Activated CD4-positive, alpha-beta memory T cell treated with anti-CD3 and anti-CD28 coated beads for 36 hours (primary cell): ENCODE measurements around the gene PGBD5. TPM values are rescaled to one million over a fixed set of nuclear protein-coding genes. Genes with fewer than 3 reads are reported as not detected.
"Not testable (repeated sequence)": the region's sequence is repeated elsewhere in the genome, so short reads cannot be mapped to it uniquely, and the experiment has no call there.

ENCODE experiments used
- CTCF ChIA-PET: fragments of 350-600 bp; sonication (Branson Sonifier 250); formaldehyde crosslinking; loops from one replicate; lab custom pipeline; 2021; ENCODE audit warnings: antibody characterized with exemption, inconsistent platforms; lab: Charles Lee
- POLR2A ChIA-PET: fragments of 350-600 bp; sonication (Branson Sonifier 250); formaldehyde crosslinking; loops from one replicate; lab custom pipeline; 2021; ENCODE audit warnings: antibody characterized with exemption; lab: Charles Lee
- DNase-seq: peaks from one replicate; pipeline ENCODE4 v3.0.0-alpha.2; 2020
- H3K27ac Mint-ChIP-seq: one replicate; pipeline ENCODE4 v1.8.0; 2021; ENCODE audit warnings: mixed read lengths
- H3K27me3 Mint-ChIP-seq: one replicate; pipeline ENCODE4 v1.8.0; 2021; ENCODE audit warnings: mixed read lengths
- H3K36me3 Mint-ChIP-seq: one replicate; pipeline ENCODE4 v1.8.0; 2021; ENCODE audit warnings: mixed read lengths
- H3K4me1 Mint-ChIP-seq: one replicate; pipeline ENCODE4 v1.8.0; 2021; ENCODE audit warnings: low read depth, mixed read lengths
- H3K4me3 Mint-ChIP-seq: one replicate; pipeline ENCODE4 v1.8.0; 2021; ENCODE audit warnings: mild to moderate bottlenecking, mixed read lengths
- H3K9me3 Mint-ChIP-seq: one replicate; pipeline ENCODE4 v1.8.0; 2021; ENCODE audit warnings: mixed read lengths
- intact Hi-C: fragments of 100-400 bp; cut with micrococcal nuclease; formaldehyde crosslinking; loops from one replicate; pipeline ENCODE4 v1.15.1; 2023
- total RNA-seq, 2 experiments: library from RNA; stranded (reverse); gene quantifications; one replicate each; pipeline ENCODE4 v1.2.3, GENCODE V29; 2021

PGBD5 gene
- total RNA-seq, 2 experiments from 2014 or later, result 0.02 TPM; not detected in 1

DNA sequence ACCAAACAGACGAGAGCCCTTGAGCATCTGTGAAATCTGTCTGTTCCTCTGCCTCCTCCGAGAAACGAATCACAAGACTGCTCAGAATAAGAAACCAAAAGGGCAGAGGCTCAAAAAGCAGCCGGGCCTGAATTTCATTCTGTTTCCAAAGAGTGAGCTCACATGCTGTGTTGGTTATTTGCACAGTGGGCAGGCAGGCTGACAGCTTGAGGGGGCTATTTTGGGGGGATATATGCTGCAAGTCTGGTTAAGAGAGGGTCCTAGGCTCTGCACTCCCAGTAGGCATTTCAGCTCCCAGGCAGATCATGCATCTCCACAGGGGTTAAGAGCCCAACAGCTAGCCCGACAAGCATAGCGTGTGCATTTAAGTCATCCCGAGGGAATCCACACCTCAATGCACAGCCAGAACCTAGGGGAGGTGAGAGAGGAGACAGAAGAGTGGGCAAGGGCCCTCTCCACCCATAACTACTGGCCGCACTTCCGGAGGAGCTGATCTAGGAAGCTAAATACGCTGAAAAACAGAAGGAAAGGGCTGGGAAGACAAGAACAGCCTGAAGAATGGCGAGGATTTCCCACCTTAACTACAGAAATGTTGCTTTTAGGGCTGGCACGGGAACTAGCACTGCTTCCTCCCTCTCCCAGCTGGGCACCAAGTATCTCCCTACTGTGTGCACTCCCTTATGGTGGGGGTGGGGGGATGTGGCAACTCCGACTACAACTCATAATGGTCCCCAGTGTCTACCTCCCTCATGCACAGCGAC lies 3.7 kb downstream of the PGBD5 start:
- CTCF ChIA-PET, result interaction anchor here (1.3 kb wide), 1 partner anchor 145 kb away, joined by 3 read pairs; no protein-coding TSS in a partner anchor
- intact Hi-C loops, result no loop called here
- peaks cover 56% of the 10 kb centered on the region for H3K27me3 Mint-ChIP-seq
- peaks cover 2% of the 10 kb centered on the region for H3K36me3 Mint-ChIP-seq
- no peak overlapping the region for H3K27ac Mint-ChIP-seq
- H3K4me3 Mint-ChIP-seq, result no peak overlapping the region
- H3K9me3 Mint-ChIP-seq, result peaks cover 4% of the 10 kb centered on the region
- no peak for DNase-seq
- POLR2A ChIA-PET, result no interaction called here
- peaks cover 5% of the 10 kb centered on the region for H3K4me1 Mint-ChIP-seq

DNA sequence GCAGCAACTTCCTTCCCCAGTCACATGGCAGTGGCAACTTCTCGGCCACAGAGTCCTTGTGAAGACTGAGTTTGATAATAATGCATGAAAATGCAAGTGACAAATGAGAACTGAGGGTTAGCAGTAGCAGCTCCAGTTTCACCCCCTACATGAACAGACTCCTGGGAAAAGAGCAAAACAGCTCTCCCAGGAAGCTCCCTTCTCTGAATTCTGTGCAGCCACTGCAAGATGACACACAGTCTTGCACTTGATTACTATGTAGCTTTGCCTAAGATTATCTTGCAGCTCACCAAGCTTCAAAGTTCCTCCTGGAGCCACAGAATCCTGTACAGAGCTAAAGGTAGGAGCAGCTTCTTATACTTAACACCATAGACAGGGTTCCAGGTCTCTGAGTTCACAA lies 4.7 kb downstream of the PGBD5 start:
- intact Hi-C loops, result no loop called here
- no peak overlapping the region for H3K27ac Mint-ChIP-seq
- DNase-seq, result no peak
- ChIA-PET CTCF (interaction anchor here (1.3 kb wide), 1 partner anchor 146 kb away, joined by 3 read pairs; no protein-coding TSS in a partner anchor), POLR2A (no interaction called here)
- peaks cover 54% of the 10 kb centered on the region for H3K27me3 Mint-ChIP-seq
- no peaks in the 10 kb centered on the region for H3K4me1 Mint-ChIP-seq
- H3K36me3 Mint-ChIP-seq, result no peaks in the 10 kb centered on the region
- H3K4me3 Mint-ChIP-seq, result no peak overlapping the region
- peaks cover 4% of the 10 kb centered on the region for H3K9me3 Mint-ChIP-seq

DNA sequence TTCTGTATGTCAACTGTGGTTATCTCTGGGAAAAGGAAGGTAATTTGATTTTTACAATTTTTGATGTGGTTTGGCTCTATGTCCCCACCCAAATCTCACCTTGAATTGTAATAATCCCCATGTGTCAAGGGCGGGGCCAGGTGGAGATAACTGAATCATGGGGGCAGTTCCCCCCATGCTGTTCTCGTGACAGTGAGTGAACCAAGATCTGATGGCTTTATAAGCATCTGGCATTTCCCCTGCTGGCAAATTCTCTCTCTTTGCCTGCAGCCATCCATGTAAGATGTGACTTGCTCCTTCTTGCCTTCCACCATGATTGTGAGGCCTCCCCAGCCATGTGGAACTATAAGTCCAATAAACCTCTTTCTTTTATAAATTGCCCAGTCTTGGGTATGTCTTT lies 5.8 kb downstream of the PGBD5 start:
- POLR2A ChIA-PET, H3K4me3 Mint-ChIP-seq, CTCF ChIA-PET, DNase-seq, H3K36me3 Mint-ChIP-seq, H3K9me3 Mint-ChIP-seq, intact Hi-C loops, H3K4me1 Mint-ChIP-seq, H3K27ac Mint-ChIP-seq: not testable (repeated sequence)
- H3K27me3 Mint-ChIP-seq, result peaks cover 57% of the 10 kb centered on the region

DNA sequence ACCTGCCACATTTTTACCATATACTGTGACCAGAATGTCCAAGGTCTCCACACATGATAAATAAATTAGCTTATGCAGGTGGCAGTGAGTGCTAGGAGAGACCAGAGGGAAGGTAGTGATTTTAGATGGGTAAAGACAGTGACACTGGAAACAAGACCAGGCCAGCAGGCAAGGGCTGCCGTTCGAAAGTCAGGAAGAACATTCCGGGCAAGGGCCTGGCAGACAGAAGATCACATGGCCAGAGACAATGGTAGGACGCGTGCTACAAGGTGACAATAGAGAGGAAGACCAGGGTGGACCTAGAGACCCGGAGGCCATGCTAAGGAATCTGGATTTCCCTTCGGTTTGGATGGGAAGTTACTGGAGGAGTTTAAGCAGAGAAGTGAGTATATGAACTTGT lies 9.7 kb downstream of the PGBD5 start:
- H3K27me3 Mint-ChIP-seq, result peaks cover 37% of the 10 kb centered on the region
- peaks cover 4% of the 10 kb centered on the region for H3K9me3 Mint-ChIP-seq
- H3K4me3 Mint-ChIP-seq, result no peak overlapping the region
- ChIA-PET CTCF (no interaction called here), POLR2A (no interaction called here)
- intact Hi-C loops, result no loop called here
- no peak overlapping the region for H3K27ac Mint-ChIP-seq
- H3K36me3 Mint-ChIP-seq, result no peaks in the 10 kb centered on the region
- H3K4me1 Mint-ChIP-seq, result no peaks in the 10 kb centered on the region
- DNase-seq, result no peak

DNA sequence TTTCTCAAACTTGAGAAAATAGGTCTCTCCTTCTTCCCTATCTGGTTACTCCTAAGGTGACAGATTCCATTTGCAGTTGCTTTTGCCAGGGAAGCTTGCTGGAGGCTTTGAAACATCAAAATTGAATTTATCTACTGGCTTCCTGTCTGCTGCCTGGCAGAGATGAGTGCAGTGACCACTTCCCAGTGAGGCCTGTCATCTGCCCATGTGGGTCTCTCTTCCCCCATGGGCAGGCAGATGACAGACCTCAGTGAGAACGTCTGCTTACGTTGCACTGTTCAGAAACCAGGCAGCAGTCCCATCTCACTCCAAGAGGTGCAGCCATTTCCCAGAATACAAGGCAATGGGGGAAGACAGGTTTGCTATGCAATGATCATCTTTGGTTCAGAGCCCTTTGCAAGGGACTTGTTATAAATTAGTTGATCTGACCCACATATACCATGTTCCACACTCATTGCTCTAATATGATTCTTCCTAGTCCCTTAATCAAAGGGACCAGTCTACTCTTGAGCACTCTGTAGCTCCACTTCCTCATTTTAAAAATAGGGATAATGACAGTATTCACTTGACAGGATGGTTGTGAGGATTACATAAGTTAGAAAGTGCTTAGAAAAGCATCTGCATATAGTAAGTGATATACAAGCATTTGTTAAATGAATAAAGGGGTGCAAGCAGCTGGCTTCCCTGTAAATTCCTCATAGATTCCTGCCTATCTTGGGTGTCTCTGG lies 10.6 kb downstream of the PGBD5 start:
- intact Hi-C loops, result no loop called here
- H3K36me3 Mint-ChIP-seq, result no peaks in the 10 kb centered on the region
- H3K27me3 Mint-ChIP-seq, result peaks cover 37% of the 10 kb centered on the region
- no peak overlapping the region for H3K27ac Mint-ChIP-seq
- no peaks in the 10 kb centered on the region for H3K4me1 Mint-ChIP-seq
- ChIA-PET POLR2A (no interaction called here), CTCF (no interaction called here)
- DNase-seq, result no peak
- H3K9me3 Mint-ChIP-seq, result peaks cover 4% of the 10 kb centered on the region
- H3K4me3 Mint-ChIP-seq, result no peak overlapping the region

DNA sequence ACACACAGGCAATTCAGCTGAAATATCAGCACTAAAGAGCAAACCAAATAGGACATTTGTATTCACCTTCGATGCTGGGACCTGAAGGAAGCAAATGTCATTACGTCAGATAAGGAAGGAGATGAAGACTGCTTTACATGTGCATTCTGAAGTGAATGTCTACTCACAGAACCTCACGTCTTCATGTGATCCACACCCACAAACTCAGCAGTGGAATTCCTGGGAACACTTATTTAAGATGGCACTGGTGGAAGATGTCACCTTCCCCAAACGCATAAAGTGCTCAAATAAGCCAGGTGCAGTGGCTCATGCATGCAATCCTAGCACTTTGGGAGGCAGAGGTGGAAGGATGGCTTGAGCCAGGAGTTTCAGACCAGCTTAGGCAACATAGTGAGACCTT lies 11.4 kb downstream of the PGBD5 start:
- POLR2A ChIA-PET, result no interaction called here
- no peak for DNase-seq
- H3K9me3 Mint-ChIP-seq, result no peaks in the 10 kb centered on the region
- H3K27me3 Mint-ChIP-seq, result peaks cover 36% of the 10 kb centered on the region
- CTCF ChIA-PET, result no interaction called here
- no peak overlapping the region for H3K4me3 Mint-ChIP-seq
- intact Hi-C loops, result no loop called here
- H3K27ac Mint-ChIP-seq, result no peak overlapping the region
- no peaks in the 10 kb centered on the region for H3K4me1 Mint-ChIP-seq
- H3K36me3 Mint-ChIP-seq, result no peaks in the 10 kb centered on the region

DNA sequence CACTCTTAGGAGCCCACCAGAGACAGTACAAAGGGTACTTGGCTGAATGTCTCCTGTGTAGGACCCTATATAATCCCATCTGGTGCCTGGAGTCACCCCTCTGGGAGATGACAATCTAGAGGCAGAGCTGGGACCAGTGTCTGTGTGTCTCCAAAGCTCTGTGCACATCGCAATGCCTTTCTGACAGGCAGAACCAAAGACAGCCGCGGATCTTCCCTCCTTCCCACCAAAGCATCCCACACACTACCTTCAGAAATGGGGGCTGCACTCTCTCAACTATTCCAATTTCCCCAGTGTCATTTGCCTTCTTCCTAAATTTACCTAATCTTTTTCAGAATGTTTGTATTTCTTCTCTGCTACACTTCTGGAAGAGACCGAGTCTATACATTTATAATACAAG lies 12.0 kb downstream of the PGBD5 start:
- no peaks in the 10 kb centered on the region for H3K36me3 Mint-ChIP-seq
- intact Hi-C loops, result no loop called here
- H3K4me3 Mint-ChIP-seq, result no peak overlapping the region
- no peak for DNase-seq
- no peaks in the 10 kb centered on the region for H3K4me1 Mint-ChIP-seq
- ChIA-PET POLR2A (no interaction called here), CTCF (no interaction called here)
- no peak overlapping the region for H3K27ac Mint-ChIP-seq
- peaks cover 36% of the 10 kb centered on the region for H3K27me3 Mint-ChIP-seq
- H3K9me3 Mint-ChIP-seq, result no peaks in the 10 kb centered on the region

DNA sequence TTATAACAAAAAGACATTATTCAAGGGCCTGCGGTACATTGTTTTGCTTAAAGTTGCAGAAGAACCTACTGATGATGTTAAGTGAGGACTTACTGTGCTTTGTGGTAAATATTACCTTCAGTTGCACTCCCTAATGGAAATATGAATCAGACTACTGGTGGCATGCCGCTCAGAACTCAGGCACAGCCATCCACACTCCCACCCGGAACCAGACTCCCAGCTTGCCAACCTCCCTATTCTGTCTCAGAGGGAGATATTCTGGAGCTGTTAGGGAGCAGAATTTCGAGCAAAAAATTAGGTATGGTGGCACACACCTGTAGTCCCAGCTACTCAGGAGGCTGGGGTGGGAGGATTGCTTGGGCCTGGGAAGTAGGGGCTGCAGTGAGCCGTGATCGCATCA lies 13.1 kb downstream of the PGBD5 start:
- no peak overlapping the region for H3K27ac Mint-ChIP-seq
- no peak overlapping the region for H3K4me3 Mint-ChIP-seq
- H3K4me1 Mint-ChIP-seq, result no peaks in the 10 kb centered on the region
- H3K36me3 Mint-ChIP-seq, result no peaks in the 10 kb centered on the region
- ChIA-PET CTCF (no interaction called here), POLR2A (no interaction called here)
- intact Hi-C loops, result no loop called here
- peaks cover 33% of the 10 kb centered on the region for H3K27me3 Mint-ChIP-seq
- H3K9me3 Mint-ChIP-seq, result no peaks in the 10 kb centered on the region
- no peak for DNase-seq

DNA sequence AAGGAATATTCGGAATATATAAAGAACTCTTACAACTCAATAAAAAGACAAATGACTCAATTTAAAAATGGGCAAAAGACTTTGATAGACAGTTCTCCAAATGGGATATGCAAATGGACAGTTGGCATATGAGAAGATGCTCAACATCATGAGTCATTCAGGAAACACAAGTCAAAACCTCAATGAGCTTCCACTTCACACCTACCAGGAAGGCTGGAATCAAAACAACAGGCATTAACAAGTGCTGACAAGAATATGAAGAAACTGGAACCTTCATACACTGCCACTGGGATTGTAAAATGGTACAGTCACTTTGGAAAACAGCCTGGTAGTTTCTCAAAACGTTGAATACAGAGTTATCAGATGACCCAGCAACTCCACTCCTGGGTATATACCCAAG lies 17.2 kb downstream of the PGBD5 start:
- ChIA-PET CTCF (no interaction called here), POLR2A (no interaction called here)
- peaks cover 19% of the 10 kb centered on the region for H3K27me3 Mint-ChIP-seq
- no peak overlapping the region for H3K4me3 Mint-ChIP-seq
- intact Hi-C loops, result no loop called here
- no peaks in the 10 kb centered on the region for H3K4me1 Mint-ChIP-seq
- DNase-seq, result no peak
- no peaks in the 10 kb centered on the region for H3K9me3 Mint-ChIP-seq
- H3K27ac Mint-ChIP-seq, result no peak overlapping the region
- no peaks in the 10 kb centered on the region for H3K36me3 Mint-ChIP-seq

DNA sequence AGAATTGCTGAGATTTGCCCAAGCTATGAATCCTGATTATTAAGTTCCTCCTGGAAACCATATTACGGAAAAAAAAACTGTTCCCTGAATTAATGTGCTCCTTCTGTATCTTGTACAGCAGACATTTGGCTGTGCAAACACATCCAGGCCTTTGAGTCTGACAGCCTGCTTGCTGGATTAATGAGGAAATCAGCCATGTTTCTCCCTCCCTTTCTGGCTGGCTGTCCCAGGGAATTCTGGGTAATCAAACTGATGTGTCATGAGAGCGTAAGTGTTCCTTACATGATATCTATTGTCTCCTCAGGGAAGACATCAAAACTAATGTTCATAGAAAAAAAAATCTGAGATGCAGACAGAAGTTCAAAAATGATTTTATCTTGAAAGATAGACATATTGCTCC lies 18.8 kb downstream of the PGBD5 start:
- CTCF ChIA-PET, result no interaction called here
- no peak for DNase-seq
- intact Hi-C loops, result no loop called here
- no peaks in the 10 kb centered on the region for H3K9me3 Mint-ChIP-seq
- peaks cover 18% of the 10 kb centered on the region for H3K27me3 Mint-ChIP-seq
- H3K36me3 Mint-ChIP-seq, result no peaks in the 10 kb centered on the region
- POLR2A ChIA-PET, result no interaction called here
- H3K4me1 Mint-ChIP-seq, result no peaks in the 10 kb centered on the region
- no peak overlapping the region for H3K4me3 Mint-ChIP-seq
- no peak overlapping the region for H3K27ac Mint-ChIP-seq

DNA sequence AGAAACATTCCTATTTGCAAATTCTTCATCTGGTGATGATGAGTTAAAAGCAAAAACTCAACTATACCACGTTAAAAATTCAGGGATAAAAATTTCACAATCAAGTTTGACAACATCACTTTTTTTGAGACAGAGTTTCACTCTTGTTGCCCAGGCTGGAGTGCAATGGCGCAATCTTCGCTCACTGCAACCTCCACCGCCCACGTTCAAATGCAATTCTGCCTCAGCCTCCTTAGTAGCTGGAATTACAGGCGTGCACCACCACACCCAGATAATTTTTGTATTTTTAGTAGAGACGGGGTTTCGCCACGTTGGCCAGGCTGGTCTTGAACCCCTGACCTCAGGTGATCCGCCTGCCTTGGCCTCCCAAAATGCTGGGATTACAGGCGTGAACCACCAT lies 19.4 kb downstream of the PGBD5 start:
- H3K27me3 Mint-ChIP-seq, result peaks cover 18% of the 10 kb centered on the region
- H3K9me3 Mint-ChIP-seq, H3K36me3 Mint-ChIP-seq, H3K4me1 Mint-ChIP-seq, H3K4me3 Mint-ChIP-seq, DNase-seq, intact Hi-C loops, POLR2A ChIA-PET, H3K27ac Mint-ChIP-seq, CTCF ChIA-PET: not testable (repeated sequence)

DNA sequence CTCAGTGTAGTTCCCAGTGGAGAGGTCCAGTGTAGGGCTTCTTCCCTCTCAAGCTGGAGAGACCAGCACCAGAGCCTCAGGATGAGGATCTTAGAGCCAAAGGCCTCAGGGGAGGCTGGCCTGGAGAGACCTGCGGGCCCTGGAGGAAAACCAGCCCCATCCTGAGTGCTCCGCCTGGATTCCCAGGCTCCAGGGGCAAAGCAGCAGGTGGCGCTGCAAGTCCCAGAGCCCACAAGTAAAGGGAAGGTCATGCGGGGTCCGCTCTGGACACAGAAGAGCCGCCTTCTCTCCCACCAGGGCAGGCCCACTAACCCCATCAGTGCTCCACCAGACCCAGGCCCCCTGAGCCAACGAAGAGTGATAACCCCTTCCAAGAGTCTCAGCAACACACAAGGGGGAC lies 22.7 kb downstream of the PGBD5 start:
- Mint-ChIP-seq H3K9me3 (no peaks in the 10 kb centered on the region), H3K27ac (no peak overlapping the region)
- CTCF ChIA-PET, result no interaction called here

More for the DNA sequence above, 22.7 kb downstream of the PGBD5 start:
- peaks cover 20% of the 10 kb centered on the region for H3K27me3 Mint-ChIP-seq
- H3K36me3 Mint-ChIP-seq, result no peaks in the 10 kb centered on the region
- POLR2A ChIA-PET, result no interaction called here
- H3K4me1 Mint-ChIP-seq, result no peaks in the 10 kb centered on the region
- no peak overlapping the region for H3K4me3 Mint-ChIP-seq
- intact Hi-C loops, result no loop called here
- no peak for DNase-seq
